WTC11 (cell line): ENCODE results near the gene PHF21B. TPM values are rescaled to one million over a fixed set of nuclear protein-coding genes. Genes with fewer than 3 reads are reported as not detected.

Experiments
- ATAC-seq: fragments of 200-7000 bp; cut with Tn5 transposase; 2 replicates; pipeline ENCODE4 v1.10.0; 2021; ENCODE audit warnings: mild to moderate bottlenecking, moderate library complexity
- CTCF ChIA-PET: fragments of 300-600 bp; sonication (Branson Sonifier 250); formaldehyde crosslinking; loops from one replicate; lab custom pipeline; 2021; ENCODE audit warnings: antibody characterized with exemption; lab: Charles Lee
- POLR2A ChIA-PET: fragments of 350-600 bp; sonication (Branson Sonifier 250); formaldehyde crosslinking; loops from one replicate; lab custom pipeline; 2021; ENCODE audit warnings: antibody characterized with exemption; lab: Charles Lee
- DNase-seq: peaks from one replicate; pipeline ENCODE4 v3.0.0; 2021; ENCODE audit warnings: low spot score
- H3K27ac Mint-ChIP-seq: 2 replicates; pipeline ENCODE4 v1.8.0; 2021; ENCODE audit warnings: mixed read lengths
- H3K27me3 Mint-ChIP-seq: 2 replicates; pipeline ENCODE4 v1.8.0; 2021; ENCODE audit warnings: low read depth, mild to moderate bottlenecking, moderate library complexity, mixed read lengths
- H3K36me3 Mint-ChIP-seq: 2 replicates; pipeline ENCODE4 v1.8.0; 2021; ENCODE audit warnings: mixed read lengths
- H3K4me1 Mint-ChIP-seq: 2 replicates; pipeline ENCODE4 v1.8.0; 2022; ENCODE audit warnings: mixed read lengths
- H3K4me3 Mint-ChIP-seq: 2 replicates; pipeline ENCODE4 v1.8.0; 2021; ENCODE audit warnings: mild to moderate bottlenecking, moderate library complexity, mixed read lengths
- H3K9me3 Mint-ChIP-seq: 2 replicates; pipeline ENCODE4 v1.8.0; 2021; ENCODE audit warnings: mixed read lengths
- AFF4 ChIP-seq: sonication (generic); formaldehyde crosslinking; IDR thresholded peaks from 2 replicates; pipeline ENCODE4 v1.8.1; 2023; ENCODE audit warnings: mild to moderate bottlenecking, missing genetic modification reagents, borderline replicate concordance
- ATF1 ChIP-seq: sonication (generic); formaldehyde crosslinking; IDR thresholded peaks from 2 replicates; pipeline ENCODE4 v1.8.1; 2023; ENCODE audit warnings: mild to moderate bottlenecking, moderate library complexity, missing genetic modification reagents
- ATF6 ChIP-seq: sonication (generic); formaldehyde crosslinking; IDR thresholded peaks from 2 replicates; pipeline ENCODE4 v1.8.1; 2023; ENCODE audit warnings: mild to moderate bottlenecking, missing genetic modification reagents
- CBFB ChIP-seq: sonication (generic); formaldehyde crosslinking; IDR thresholded peaks from 2 replicates; pipeline ENCODE4 v1.8.1; 2022; ENCODE audit warnings: mild to moderate bottlenecking, low read depth, missing genetic modification reagents
- CDX4 ChIP-seq: fragments of 250-450 bp; sonication (Bioruptor Pico); IDR thresholded peaks from 2 replicates; pipeline ENCODE4 v1.9.0; 2021; ENCODE audit warnings: moderate library complexity, mild to moderate bottlenecking, inconsistent platforms, borderline replicate concordance
- ERG ChIP-seq: fragments of 250-450 bp; sonication (Bioruptor Pico); IDR thresholded peaks from 2 replicates; pipeline ENCODE4 v1.8.0; 2021; ENCODE audit warnings: mild to moderate bottlenecking
- FOXP1 ChIP-seq: sonication (generic); formaldehyde crosslinking; IDR thresholded peaks from 2 replicates; pipeline ENCODE4 v1.8.0; 2022; ENCODE audit warnings: missing genetic modification reagents, mild to moderate bottlenecking, moderate library complexity, borderline replicate concordance
- JAZF1 ChIP-seq: fragments of 250-450 bp; sonication (Bioruptor Pico); IDR thresholded peaks from 2 replicates; pipeline ENCODE4 v1.9.0; 2021; ENCODE audit warnings: moderate library complexity, mild to moderate bottlenecking, inconsistent platforms
- MXD4 ChIP-seq: fragments of 250-450 bp; sonication (Bioruptor Pico); IDR thresholded peaks from 2 replicates; pipeline ENCODE4 v1.8.0; 2021; ENCODE audit warnings: mild to moderate bottlenecking, moderate library complexity, borderline replicate concordance
- NFATC4 ChIP-seq: fragments of 250-450 bp; sonication (Bioruptor Pico); IDR thresholded peaks from 2 replicates; pipeline ENCODE4 v1.9.0; 2021; ENCODE audit warnings: mild to moderate bottlenecking
- NR2C2 ChIP-seq: sonication (generic); formaldehyde crosslinking; IDR thresholded peaks from 2 replicates; pipeline ENCODE4 v1.8.0; 2022; ENCODE audit warnings: mild to moderate bottlenecking, missing genetic modification reagents
- OVOL2 ChIP-seq: fragments of 250-450 bp; sonication (Bioruptor Pico); IDR thresholded peaks from 2 replicates; pipeline ENCODE4 v1.9.0; 2021; ENCODE audit warnings: mild to moderate bottlenecking, borderline replicate concordance
- SMAD4 ChIP-seq: sonication (generic); formaldehyde crosslinking; IDR thresholded peaks from 2 replicates; pipeline ENCODE4 v1.8.0; 2022; ENCODE audit warnings: mild to moderate bottlenecking, missing genetic modification reagents
- SP1 ChIP-seq: sonication (generic); formaldehyde crosslinking; conservative IDR thresholded peaks from 2 replicates; pipeline ENCODE4 v1.8.1; 2022; ENCODE audit warnings: missing genetic modification reagents
- TEAD1 ChIP-seq: sonication (generic); formaldehyde crosslinking; IDR thresholded peaks from 2 replicates; pipeline ENCODE4 v1.8.0; 2022; ENCODE audit warnings: mild to moderate bottlenecking, missing genetic modification reagents
- ZBTB21 ChIP-seq: sonication (generic); formaldehyde crosslinking; IDR thresholded peaks from 2 replicates; pipeline ENCODE4 v1.8.1; 2023; ENCODE audit warnings: mild to moderate bottlenecking, missing genetic modification reagents, borderline replicate concordance
- ZNF121 ChIP-seq: sonication (generic); formaldehyde crosslinking; IDR thresholded peaks from 2 replicates; pipeline ENCODE4 v1.8.0; 2023; ENCODE audit warnings: missing genetic modification reagents
- ZNF317 ChIP-seq: sonication (generic); formaldehyde crosslinking; IDR thresholded peaks from 2 replicates; pipeline ENCODE4 v1.8.1; 2023; ENCODE audit warnings: low read depth, mild to moderate bottlenecking, moderate library complexity, missing genetic modification reagents, borderline replicate concordance
- ZNF396 ChIP-seq: fragments of 250-450 bp; sonication (Bioruptor Pico); IDR thresholded peaks from 2 replicates; pipeline ENCODE4 v1.8.0; 2021; ENCODE audit warnings: mild to moderate bottlenecking, moderate library complexity, borderline replicate concordance
- ZNF423 ChIP-seq: fragments of 250-450 bp; sonication (Bioruptor Pico); IDR thresholded peaks from 2 replicates; pipeline ENCODE4 v2.1.2; 2022; ENCODE audit warnings: mild to moderate bottlenecking, moderate library complexity
- total RNA-seq: library from RNA; stranded (reverse); gene quantifications from 3 replicates; pipeline ENCODE4 v1.2.3, GENCODE V29; 2021
- TF ChIP-seq, protein P1 (sequence below): fragments of 250-450 bp; sonication (Bioruptor Pico); IDR thresholded peaks from 2 replicates; pipeline ENCODE4 v2.1.2; 2022; ENCODE audit warnings: mild to moderate bottlenecking, moderate library complexity
- TF ChIP-seq, protein P2 (sequence below): sonication (generic); formaldehyde crosslinking; IDR thresholded peaks from 2 replicates; pipeline ENCODE4 v1.8.1; 2023; ENCODE audit warnings: mild to moderate bottlenecking, missing genetic modification reagents

Gene PHF21B
- total RNA-seq, 1 experiment from 2014 or later, result 107 TPM

DNA sequence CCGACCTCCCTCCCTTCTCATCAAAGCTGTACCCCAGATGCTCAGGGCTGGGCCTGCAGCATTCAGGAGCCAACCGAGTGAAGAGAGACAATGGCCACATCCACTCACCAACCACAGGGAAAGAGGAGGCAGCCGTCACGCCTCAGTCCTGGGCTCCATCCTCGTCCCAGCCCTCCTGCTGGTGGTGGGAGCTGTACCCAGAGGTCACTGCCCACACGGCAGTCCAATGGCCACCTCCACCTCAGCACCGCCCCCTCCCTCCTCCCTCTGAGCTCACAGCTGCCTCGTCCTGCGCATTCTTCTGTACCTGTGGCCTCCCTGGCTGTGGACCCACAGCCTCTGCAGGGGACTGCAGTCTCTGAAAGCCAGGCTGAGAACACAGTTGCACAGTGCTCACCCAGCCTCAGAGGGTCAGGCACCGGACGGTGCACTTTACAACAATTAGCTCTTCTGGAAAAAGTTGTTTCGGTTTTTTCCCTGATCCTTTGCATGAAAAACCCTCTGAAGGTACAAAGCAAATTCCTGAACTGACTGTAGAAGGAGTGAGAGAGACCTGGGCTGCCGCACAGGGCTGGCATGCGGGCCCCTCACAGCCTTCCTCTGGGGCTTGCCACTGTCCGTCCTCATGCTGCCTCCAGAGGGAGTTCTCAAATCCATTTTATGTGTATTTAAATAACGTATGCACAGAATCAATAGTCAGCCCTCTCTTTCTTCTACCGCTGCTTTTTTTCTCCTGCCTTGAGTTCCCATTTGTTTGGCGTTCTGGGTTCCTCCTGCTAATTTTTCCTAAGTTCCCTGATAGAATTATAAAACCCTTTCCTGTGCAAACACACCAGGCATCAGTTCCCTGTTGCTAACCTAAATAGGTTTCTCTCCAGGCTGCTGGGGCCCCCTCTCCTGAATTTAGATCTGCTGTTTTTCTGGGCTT, 52.7 kb downstream of the PHF21B start:
- ChIA-PET CTCF (interaction anchor here (1.0 to 1.2 kb wide), 4 partner anchors 12 to 126 kb away, joined by 3 to 5 read pairs (median 3); no protein-coding TSS in a partner anchor), POLR2A (no interaction called here)
- Mint-ChIP-seq H3K4me1 (peaks cover 87% of the 10 kb centered on the region), H3K27me3 (no peaks in the 10 kb centered on the region), H3K27ac (peak overlapping the region; percentile 47), H3K4me3 (no peak overlapping the region; the same call in 1 of the 2 replicates), H3K9me3 (peaks cover 6% of the 10 kb centered on the region), H3K36me3 (peaks cover 29% of the 10 kb centered on the region)
- TF ChIP-seq ZBTB21 (CRISPR knock-in tag) (0 out of 2 replicates have a peak, but pooled peaks have one; percentile 11), ZNF317 (CRISPR knock-in tag) (0 out of 2 replicates have a peak, but pooled peaks have one; percentile 29), ATF6 (CRISPR knock-in tag) (no peak), FOXP1 (CRISPR knock-in tag) (peak; percentile 56; the same call in 1 of the 2 replicates), SP1 (CRISPR knock-in tag) (0 out of 2 replicates have a peak, but pooled peaks have one; percentile 33), ATF1 (no peak), ZNF423 (CRISPR knock-in tag) (peak; percentile 53)
- DNase-seq (peak; percentile 53), ATAC-seq (peak; percentile 69)

GRCh38 chr22:44955102-44955501, 54.7 kb downstream of the PHF21B start:
- CTCF ChIA-PET, result interaction anchor here (0.6 to 1.1 kb wide), 2 partner anchors 134 to 154 kb away, joined by 3 read pairs; no protein-coding TSS in a partner anchor
- H3K36me3 Mint-ChIP-seq, result peaks cover 39% of the 10 kb centered on the region
- ATAC-seq (no peak), DNase-seq (no peak)
- POLR2A ChIA-PET, result no interaction called here
- H3K27me3 Mint-ChIP-seq, result no peaks in the 10 kb centered on the region; the same call in 1 of the 2 replicates
- H3K4me3 Mint-ChIP-seq, result no peak overlapping the region
- peak overlapping the region; percentile 90; the same call in 1 of the 2 replicates for H3K27ac Mint-ChIP-seq
- peaks cover 18% of the 10 kb centered on the region for H3K9me3 Mint-ChIP-seq
- peaks cover 89% of the 10 kb centered on the region for H3K4me1 Mint-ChIP-seq
- TF ChIP-seq ERG (CRISPR knock-in tag) (no peak), JAZF1 (CRISPR knock-in tag) (no peak), TEAD1 (CRISPR knock-in tag) (no peak), CDX4 (CRISPR knock-in tag) (no peak), ZNF121 (CRISPR knock-in tag) (no peak), SMAD4 (CRISPR knock-in tag) (no peak), MXD4 (CRISPR knock-in tag) (no peak), NFATC4 (no peak), AFF4 (CRISPR knock-in tag) (no peak), ZNF396 (CRISPR knock-in tag) (no peak), NR2C2 (CRISPR knock-in tag) (no peak), CBFB (CRISPR knock-in tag) (no peak), OVOL2 (CRISPR knock-in tag) (no peak)
- TF ChIP-seq, protein P1, sequence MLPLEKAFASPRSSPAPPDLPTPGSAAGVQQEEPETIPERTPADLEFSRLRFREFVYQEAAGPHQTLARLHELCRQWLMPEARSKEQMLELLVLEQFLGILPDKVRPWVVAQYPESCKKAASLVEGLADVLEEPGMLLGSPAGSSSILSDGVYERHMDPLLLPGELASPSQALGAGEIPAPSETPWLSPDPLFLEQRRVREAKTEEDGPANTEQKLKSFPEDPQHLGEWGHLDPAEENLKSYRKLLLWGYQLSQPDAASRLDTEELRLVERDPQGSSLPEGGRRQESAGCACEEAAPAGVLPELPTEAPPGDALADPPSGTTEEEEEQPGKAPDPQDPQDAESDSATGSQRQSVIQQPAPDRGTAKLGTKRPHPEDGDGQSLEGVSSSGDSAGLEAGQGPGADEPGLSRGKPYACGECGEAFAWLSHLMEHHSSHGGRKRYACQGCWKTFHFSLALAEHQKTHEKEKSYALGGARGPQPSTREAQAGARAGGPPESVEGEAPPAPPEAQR, result no peak
- TF ChIP-seq, protein P2, sequence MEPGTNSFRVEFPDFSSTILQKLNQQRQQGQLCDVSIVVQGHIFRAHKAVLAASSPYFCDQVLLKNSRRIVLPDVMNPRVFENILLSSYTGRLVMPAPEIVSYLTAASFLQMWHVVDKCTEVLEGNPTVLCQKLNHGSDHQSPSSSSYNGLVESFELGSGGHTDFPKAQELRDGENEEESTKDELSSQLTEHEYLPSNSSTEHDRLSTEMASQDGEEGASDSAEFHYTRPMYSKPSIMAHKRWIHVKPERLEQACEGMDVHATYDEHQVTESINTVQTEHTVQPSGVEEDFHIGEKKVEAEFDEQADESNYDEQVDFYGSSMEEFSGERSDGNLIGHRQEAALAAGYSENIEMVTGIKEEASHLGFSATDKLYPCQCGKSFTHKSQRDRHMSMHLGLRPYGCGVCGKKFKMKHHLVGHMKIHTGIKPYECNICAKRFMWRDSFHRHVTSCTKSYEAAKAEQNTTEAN (CRISPR knock-in tag), result no peak
